ENCODE data around the gene TSPAN15. TPM values are rescaled to one million over a fixed set of nuclear protein-coding genes. Genes with fewer than 3 reads are reported as not detected.

TSPAN15 gene
- polyA plus RNA-seq, 3 donors: 23.9 to 137 (median 25.0) TPM

DNA sequence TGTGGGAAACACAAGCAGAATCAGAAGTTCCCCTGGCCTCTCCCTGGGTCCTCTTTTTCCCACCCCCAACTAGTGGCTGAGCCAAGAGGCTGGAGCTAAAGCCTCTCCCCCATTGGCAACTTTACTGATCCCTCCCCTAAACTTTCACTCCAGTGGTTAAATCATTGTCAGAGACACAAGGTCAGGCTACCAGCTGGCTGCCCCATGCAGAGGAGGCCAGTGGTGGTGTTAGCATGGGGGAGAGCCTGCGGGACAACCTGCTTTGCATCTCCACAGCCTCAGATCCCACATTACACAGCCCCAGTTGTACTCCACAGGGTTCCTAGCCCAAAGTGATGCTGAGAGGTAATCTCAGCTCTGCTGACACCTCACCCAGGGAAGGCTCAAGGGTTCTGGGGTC, 101.0 kb downstream of the TSPAN15 start:
- WGBS, 3 donors: 0 to 14% (median 7%) methylated on average over 1 of the region's 1 CpG
- H3K27ac ChIP-seq (ENCODE audit: low read depth, low read length): no peak overlapping the region

DNA sequence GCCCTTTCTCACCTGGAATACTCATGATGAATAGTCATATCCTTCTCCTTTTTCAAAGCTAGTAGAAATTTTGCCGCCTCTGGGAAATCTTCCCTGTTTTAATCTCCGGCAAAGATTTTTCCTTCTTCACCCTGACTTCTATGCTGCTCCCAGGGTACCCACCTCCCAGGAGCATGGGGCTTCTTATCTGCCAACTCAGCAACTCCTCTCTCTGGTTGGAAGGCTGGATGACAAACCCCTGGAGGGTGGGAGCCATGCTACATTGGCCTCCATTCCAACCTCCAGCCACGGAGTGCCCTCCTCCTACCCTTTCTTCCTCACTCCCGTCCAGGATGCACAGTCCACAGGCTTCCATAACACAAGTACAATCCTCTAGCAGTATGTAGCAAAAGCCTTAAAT, 102.1 kb downstream of the TSPAN15 start:
- WGBS, 3 donors: 79 to 85% (median 85%) methylated on average over 4 of the region's 4 CpGs
- H3K27ac ChIP-seq (ENCODE audit: low read depth, low read length): no peak overlapping the region

DNA sequence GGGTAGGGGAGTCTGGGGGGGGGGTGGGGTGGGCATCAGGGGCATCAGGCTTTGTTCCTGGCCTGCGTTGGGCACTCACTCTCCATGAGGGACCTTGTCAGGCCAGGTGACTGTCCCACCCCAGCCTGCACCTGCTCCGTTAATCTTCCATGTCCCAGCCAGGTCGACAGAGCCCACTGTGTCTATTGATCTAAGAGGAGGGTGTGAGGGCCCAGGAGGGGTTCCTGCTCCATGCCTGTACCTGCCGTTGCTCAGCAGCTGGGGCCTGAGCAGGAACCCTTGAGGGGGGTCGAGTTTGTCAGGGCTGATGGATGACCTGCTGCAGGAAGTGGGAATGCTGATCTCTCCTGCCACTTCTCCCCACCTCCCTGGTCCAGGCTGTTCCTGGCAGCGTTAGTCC, 103.3 kb downstream of the TSPAN15 start:
- H3K27ac ChIP-seq (ENCODE audit: low read depth, low read length): no peak overlapping the region
- WGBS, 3 donors: 18 to 36% (median 35%) methylated on average over 5 to 6 of the region's 6 CpGs

Other genes starting within 250 kb of the TSPAN15 start
- 1 to 10 TPM in 1 of 3 donors, under 1 TPM in 1, not detected in 1; 0.13 to 2.6 TPM for gene HKDC1, start 231.1 kb upstream of the TSPAN15 start, polyA plus RNA-seq
- 10 to 100 TPM; 12.2 to 52.5 (median 29.6) TPM for gene HK1, start 173.0 kb upstream of the TSPAN15 start, polyA plus RNA-seq
- gene TACR2, start 34.5 kb upstream of the TSPAN15 start, polyA plus RNA-seq: under 1 TPM; 0.34 to 0.85 (median 0.36) TPM
- gene NEUROG3, start 122.0 kb downstream of the TSPAN15 start, polyA plus RNA-seq: under 1 TPM in 1 of 3 donors, not detected in 2; 0.04 TPM
- 1 to 10 TPM; 1.1 to 4.6 (median 1.2) TPM for gene FAM241B, start 178.8 kb downstream of the TSPAN15 start, polyA plus RNA-seq